Testis (tissue), 2 donors: ENCODE data around the gene BRAT1.
"Not testable (repeated sequence)": the region's sequence is repeated elsewhere in the genome, so short reads cannot be mapped to it uniquely, and the experiment has no call there.

Source experiments
- CTCF ChIP-seq, 3 experiments: fragments of 450-650 bp in 2 of 3; fragments of 200-600 bp in 1 of 3; sonication (generic) in 1 of 3; IDR thresholded peaks; one replicate each; pipeline ENCODE4 v1.5.1; 2016 to 2019; ENCODE audit warnings: antibody characterized with exemption in 3 of 3, mild to moderate bottlenecking in 2 of 3, moderate library complexity in 1 of 3
- POLR2A ChIP-seq: fragments of 450-650 bp; IDR thresholded peaks from one replicate; pipeline ENCODE4 v1.6.1; 2017; ENCODE audit warnings: antibody characterized with exemption, mild to moderate bottlenecking, moderate library complexity

- not testable (repeated sequence) for TF ChIP-seq CTCF (IDR thresholded peaks at IDR 0.05); POLR2A
These were observed 24.1 kb downstream of the BRAT1 start for GRCh38 chr7:2530994-2531795.
